Stomach (tissue), 4 donors: Measurements from ENCODE around the gene PDCD10.

Source experiments
- POLR2A ChIP-seq, 4 donors: fragments of 450-650 bp; IDR thresholded peaks; one replicate each; pipeline ENCODE4 v1.6.1; 2016; ENCODE audit warnings: antibody characterized with exemption in 4 of 4, control low read depth in 2 of 4, mild to moderate bottlenecking in 1 of 4, moderate library complexity in 1 of 4
- TF ChIP-seq, protein P1 (sequence below), 7 experiments: fragments of 450-650 bp in 4 of 7; fragments of 200-600 bp in 3 of 7; sonication (generic) in 3 of 7; IDR thresholded peaks; one replicate each; pipeline ENCODE4 v1.5.1; 2016 to 2019; ENCODE audit warnings: antibody characterized with exemption in 7 of 7, control low read depth in 2 of 7, mild to moderate bottlenecking in 1 of 7

DNA sequence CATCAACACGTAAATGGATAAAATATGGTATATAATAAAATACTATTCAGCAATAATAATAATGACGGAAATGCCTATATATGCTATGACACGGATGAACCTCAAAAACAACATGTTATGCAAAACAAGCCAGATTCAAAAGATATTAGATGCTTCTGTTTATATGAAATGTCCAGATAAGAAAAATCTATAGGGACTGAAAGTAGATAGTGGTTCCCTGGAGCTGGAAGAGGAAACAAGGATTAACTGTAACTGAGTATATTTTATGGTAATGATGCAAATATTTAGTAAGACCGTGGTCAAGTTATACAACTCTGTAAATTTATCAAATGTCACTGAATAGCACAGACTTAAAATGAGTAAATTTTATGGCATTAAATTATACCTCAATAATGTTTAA is 55.2 kb downstream of the PDCD10 start:
- no peak for TF ChIP-seq POLR2A (IDR thresholded peaks at IDR 0.05)
- TF ChIP-seq, protein P1, sequence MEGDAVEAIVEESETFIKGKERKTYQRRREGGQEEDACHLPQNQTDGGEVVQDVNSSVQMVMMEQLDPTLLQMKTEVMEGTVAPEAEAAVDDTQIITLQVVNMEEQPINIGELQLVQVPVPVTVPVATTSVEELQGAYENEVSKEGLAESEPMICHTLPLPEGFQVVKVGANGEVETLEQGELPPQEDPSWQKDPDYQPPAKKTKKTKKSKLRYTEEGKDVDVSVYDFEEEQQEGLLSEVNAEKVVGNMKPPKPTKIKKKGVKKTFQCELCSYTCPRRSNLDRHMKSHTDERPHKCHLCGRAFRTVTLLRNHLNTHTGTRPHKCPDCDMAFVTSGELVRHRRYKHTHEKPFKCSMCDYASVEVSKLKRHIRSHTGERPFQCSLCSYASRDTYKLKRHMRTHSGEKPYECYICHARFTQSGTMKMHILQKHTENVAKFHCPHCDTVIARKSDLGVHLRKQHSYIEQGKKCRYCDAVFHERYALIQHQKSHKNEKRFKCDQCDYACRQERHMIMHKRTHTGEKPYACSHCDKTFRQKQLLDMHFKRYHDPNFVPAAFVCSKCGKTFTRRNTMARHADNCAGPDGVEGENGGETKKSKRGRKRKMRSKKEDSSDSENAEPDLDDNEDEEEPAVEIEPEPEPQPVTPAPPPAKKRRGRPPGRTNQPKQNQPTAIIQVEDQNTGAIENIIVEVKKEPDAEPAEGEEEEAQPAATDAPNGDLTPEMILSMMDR (IDR thresholded peaks at IDR 0.05): no peak
